ENCODE results near the gene HGS. TPM values are rescaled to one million over a fixed set of nuclear protein-coding genes. Genes with fewer than 3 reads are reported as not detected.

HGS gene
- total RNA-seq, 2 donors from 2014 or later = 114 to 130 TPM

DNA sequence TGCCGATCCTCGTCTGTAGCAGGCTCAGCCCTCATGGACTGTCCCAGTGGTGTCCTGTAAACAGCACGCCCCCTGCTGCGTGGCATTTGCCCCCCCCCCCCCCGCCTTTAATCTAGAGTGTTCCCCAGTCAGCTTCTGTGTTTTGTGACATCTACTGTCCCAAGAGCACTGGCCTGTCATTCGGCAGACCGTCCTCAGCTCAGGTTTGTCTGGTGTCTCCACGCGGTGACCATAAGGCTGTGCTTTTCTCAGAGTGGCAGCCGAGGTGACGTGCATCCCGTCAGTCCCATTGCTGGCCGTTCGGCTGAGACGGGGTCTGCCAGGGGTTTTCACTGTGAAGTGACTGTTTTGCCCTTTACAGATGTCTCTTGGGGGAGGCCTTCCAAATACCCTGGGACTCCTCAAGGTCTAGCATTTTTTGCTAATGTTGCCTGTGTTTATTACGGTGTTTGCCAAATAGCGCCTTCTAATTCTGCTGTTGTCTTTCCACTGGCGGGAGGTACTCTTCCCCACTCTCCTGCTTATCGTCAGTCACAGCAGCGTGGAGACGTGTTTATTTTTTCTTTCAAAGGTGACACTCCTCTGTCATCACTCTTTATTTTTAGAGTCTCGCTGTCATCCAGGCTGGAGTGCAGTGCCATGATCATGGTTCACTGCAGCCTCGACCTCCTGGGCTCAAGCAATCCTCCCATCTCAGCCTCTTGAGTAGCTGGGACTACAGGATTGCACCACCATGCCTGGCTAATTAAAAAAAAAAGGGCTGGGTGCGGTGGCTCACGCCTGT, 13.6 kb downstream of the HGS start:
- Histone ChIP-seq H3K36me3 (ENCODE audit: control insufficient read depth, insufficient read depth, low read length) (peaks cover 59% of the 10 kb centered on the region), H3K27me3 (ENCODE audit: control insufficient read depth, insufficient read depth, low read length, poor library complexity, severe bottlenecking) (no peaks in the 10 kb centered on the region), H3K4me1 (ENCODE audit: control insufficient read depth, insufficient read depth, low read length) (no peaks in the 10 kb centered on the region), H3K4me3 (ENCODE audit: low read length) (no peak overlapping the region), H3K9me3 (ENCODE audit: control insufficient read depth, low read length) (no peaks in the 10 kb centered on the region), H3K27ac (ENCODE audit: low read depth, low read length) (no peak overlapping the region), H3K9ac (ENCODE audit: extremely low read depth, low read length, poor library complexity, severe bottlenecking) (no peak overlapping the region)
- H3K27ac Mint-ChIP-seq = peak overlapping the region; percentile 54
- 93 to 95% methylated on average over 22 to 25 of the region's 25 CpGs for WGBS, 2 experiments (ENCODE audit: insufficient coverage in 1 of 2, insufficient read length in 1 of 2)
- H3K4me1 Mint-ChIP-seq = peaks cover 7% of the 10 kb centered on the region
- no peak for DNase-seq
- no peak overlapping the region for H3K4me3 Mint-ChIP-seq
- H3K27me3 Mint-ChIP-seq (ENCODE audit: insufficient read depth) = no peaks in the 10 kb centered on the region
- peaks cover 51% of the 10 kb centered on the region for H3K36me3 Mint-ChIP-seq (ENCODE audit: low read depth)
- TF ChIP-seq, protein P1, sequence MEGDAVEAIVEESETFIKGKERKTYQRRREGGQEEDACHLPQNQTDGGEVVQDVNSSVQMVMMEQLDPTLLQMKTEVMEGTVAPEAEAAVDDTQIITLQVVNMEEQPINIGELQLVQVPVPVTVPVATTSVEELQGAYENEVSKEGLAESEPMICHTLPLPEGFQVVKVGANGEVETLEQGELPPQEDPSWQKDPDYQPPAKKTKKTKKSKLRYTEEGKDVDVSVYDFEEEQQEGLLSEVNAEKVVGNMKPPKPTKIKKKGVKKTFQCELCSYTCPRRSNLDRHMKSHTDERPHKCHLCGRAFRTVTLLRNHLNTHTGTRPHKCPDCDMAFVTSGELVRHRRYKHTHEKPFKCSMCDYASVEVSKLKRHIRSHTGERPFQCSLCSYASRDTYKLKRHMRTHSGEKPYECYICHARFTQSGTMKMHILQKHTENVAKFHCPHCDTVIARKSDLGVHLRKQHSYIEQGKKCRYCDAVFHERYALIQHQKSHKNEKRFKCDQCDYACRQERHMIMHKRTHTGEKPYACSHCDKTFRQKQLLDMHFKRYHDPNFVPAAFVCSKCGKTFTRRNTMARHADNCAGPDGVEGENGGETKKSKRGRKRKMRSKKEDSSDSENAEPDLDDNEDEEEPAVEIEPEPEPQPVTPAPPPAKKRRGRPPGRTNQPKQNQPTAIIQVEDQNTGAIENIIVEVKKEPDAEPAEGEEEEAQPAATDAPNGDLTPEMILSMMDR (conservative IDR thresholded peaks at IDR 0.05) = no peak
- no peaks in the 10 kb centered on the region for H3K9me3 Mint-ChIP-seq

DNA sequence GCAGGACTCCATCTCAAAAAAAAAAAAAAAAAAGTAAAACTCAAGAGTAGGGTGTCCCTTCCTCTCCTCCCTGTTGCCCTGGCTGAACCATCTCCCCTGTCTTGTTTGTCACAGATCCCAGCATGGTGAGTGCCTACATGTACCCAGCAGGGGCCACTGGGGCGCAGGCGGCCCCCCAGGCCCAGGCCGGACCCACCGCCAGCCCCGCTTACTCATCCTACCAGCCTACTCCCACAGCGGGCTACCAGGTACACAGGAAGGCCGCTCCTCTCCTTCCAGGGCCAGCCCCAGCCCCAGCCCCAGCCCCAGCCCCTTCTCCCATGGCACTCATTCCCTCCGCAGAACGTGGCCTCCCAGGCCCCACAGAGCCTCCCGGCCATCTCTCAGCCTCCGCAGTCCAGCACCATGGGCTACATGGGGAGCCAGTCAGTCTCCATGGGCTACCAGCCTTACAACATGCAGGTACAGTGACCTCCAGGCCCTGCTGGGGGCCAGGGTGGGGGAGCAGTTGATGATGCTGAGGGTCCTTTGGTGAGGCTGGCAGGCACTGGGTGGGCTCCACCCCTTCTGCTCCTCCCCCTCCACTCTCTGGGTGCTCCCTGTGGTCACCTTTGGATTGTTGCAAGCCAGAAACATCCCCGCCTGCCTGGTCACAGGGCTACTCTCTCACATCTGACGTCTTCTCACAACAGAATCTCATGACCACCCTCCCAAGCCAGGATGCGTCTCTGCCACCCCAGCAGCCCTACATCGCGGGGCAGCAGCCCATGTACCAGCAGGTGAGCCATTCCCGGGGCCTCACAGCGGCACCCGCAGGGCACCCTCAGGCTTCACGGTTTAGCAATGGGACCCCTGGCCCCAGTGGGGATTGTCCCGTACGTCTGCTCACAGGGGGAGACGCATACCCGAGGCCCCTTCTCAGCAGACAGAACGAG, 16.8 kb downstream of the HGS start:
- Mint-ChIP-seq H3K27me3 (ENCODE audit: insufficient read depth) (no peaks in the 10 kb centered on the region), H3K4me3 (peak overlapping the region; percentile 92), H3K4me1 (peaks cover 7% of the 10 kb centered on the region), H3K9me3 (no peaks in the 10 kb centered on the region), H3K27ac (peak overlapping the region; percentile 74), H3K36me3 (ENCODE audit: low read depth) (peaks cover 57% of the 10 kb centered on the region)
- no peaks in the 10 kb centered on the region for H3K27me3 ChIP-seq (ENCODE audit: control insufficient read depth, insufficient read depth, low read length, poor library complexity, severe bottlenecking)
- TF ChIP-seq, protein P1 (conservative IDR thresholded peaks at IDR 0.05) = no peak
- no peak overlapping the region for H3K27ac ChIP-seq (ENCODE audit: low read depth, low read length)
- DNase-seq = no peak
- 94 to 95% methylated on average over 13 to 25 of the region's 25 CpGs for WGBS, 2 experiments (ENCODE audit: insufficient coverage in 1 of 2, insufficient read length in 1 of 2)
- H3K4me1 ChIP-seq (ENCODE audit: control insufficient read depth, insufficient read depth, low read length) = no peaks in the 10 kb centered on the region
- H3K4me3 ChIP-seq (ENCODE audit: low read length) = no peak overlapping the region
- H3K9ac ChIP-seq (ENCODE audit: extremely low read depth, low read length, poor library complexity, severe bottlenecking) = no peak overlapping the region
- H3K36me3 ChIP-seq (ENCODE audit: control insufficient read depth, insufficient read depth, low read length) = peaks cover 62% of the 10 kb centered on the region
- H3K9me3 ChIP-seq (ENCODE audit: control insufficient read depth, low read length) = no peaks in the 10 kb centered on the region

DNA sequence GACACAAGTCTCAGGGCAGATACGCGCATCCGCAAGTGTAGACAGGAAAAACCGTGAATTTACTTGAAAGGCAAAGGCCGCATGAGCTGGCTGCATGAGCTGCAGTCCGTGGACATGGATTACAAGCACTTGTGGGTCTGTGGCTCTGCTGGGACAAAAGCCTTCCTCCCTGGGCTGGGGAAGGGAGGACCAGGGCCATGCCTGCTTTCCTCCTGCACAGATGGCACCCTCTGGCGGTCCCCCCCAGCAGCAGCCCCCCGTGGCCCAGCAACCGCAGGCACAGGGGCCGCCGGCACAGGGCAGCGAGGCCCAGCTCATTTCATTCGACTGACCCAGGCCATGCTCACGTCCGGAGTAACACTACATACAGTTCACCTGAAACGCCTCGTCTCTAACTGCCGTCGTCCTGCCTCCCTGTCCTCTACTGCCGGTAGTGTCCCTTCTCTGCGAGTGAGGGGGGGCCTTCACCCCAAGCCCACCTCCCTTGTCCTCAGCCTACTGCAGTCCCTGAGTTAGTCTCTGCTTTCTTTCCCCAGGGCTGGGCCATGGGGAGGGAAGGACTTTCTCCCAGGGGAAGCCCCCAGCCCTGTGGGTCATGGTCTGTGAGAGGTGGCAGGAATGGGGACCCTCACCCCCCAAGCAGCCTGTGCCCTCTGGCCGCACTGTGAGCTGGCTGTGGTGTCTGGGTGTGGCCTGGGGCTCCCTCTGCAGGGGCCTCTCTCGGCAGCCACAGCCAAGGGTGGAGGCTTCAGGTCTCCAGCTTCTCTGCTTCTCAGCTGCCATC, 17.7 kb downstream of the HGS start:
- H3K9me3 Mint-ChIP-seq = no peaks in the 10 kb centered on the region
- Histone ChIP-seq H3K27me3 (ENCODE audit: control insufficient read depth, insufficient read depth, low read length, poor library complexity, severe bottlenecking) (no peaks in the 10 kb centered on the region), H3K4me3 (ENCODE audit: low read length) (peak overlapping the region; percentile 98), H3K4me1 (ENCODE audit: control insufficient read depth, insufficient read depth, low read length) (no peaks in the 10 kb centered on the region), H3K9me3 (ENCODE audit: control insufficient read depth, low read length) (no peaks in the 10 kb centered on the region), H3K36me3 (ENCODE audit: control insufficient read depth, insufficient read depth, low read length) (peaks cover 66% of the 10 kb centered on the region), H3K9ac (ENCODE audit: extremely low read depth, low read length, poor library complexity, severe bottlenecking) (peak overlapping the region; percentile 99), H3K27ac (ENCODE audit: low read depth, low read length) (no peak overlapping the region)
- 88 to 90% methylated on average over 18 to 23 of the region's 23 CpGs for WGBS, 2 experiments (ENCODE audit: insufficient coverage in 1 of 2, insufficient read length in 1 of 2)
- peaks cover 64% of the 10 kb centered on the region for H3K36me3 Mint-ChIP-seq (ENCODE audit: low read depth)
- TF ChIP-seq, protein P1 (conservative IDR thresholded peaks at IDR 0.05) = peak; percentile 13
- H3K4me3 Mint-ChIP-seq = peak overlapping the region; percentile 92
- no peaks in the 10 kb centered on the region for H3K27me3 Mint-ChIP-seq (ENCODE audit: insufficient read depth)
- peak overlapping the region; percentile 74 for H3K27ac Mint-ChIP-seq
- peaks cover 7% of the 10 kb centered on the region for H3K4me1 Mint-ChIP-seq
- DNase-seq = no peak
